Upper lobe of right lung (tissue), 1 donor: Measurements from ENCODE around the gene EFHC1. TPM values are rescaled to one million over a fixed set of nuclear protein-coding genes. Genes with fewer than 3 reads are reported as not detected.

ENCODE experiments used
- ATAC-seq: fragments of 200-7000 bp; cut with Tn5 transposase; one replicate; pipeline ENCODE4 v1.9.1; 2020; ENCODE audit warnings: mild to moderate bottlenecking, moderate library complexity
- DNase-seq: peaks from one replicate; pipeline ENCODE4 v3.0.0-alpha.2; 2020
- H3K27ac ChIP-seq: fragments of 200-600 bp; one replicate; pipeline ENCODE4 v1.8.0; 2022
- H3K27me3 ChIP-seq: fragments of 200-600 bp; one replicate; pipeline ENCODE4 v1.8.0; 2022; ENCODE audit warnings: mild to moderate bottlenecking
- H3K36me3 ChIP-seq: fragments of 200-600 bp; one replicate; pipeline ENCODE4 v1.8.0; 2022
- H3K4me1 ChIP-seq: fragments of 200-600 bp; one replicate; pipeline ENCODE4 v1.8.0; 2022
- H3K4me3 ChIP-seq: fragments of 200-600 bp; one replicate; pipeline ENCODE4 v1.8.0; 2022; ENCODE audit warnings: mild to moderate bottlenecking
- H3K9me3 ChIP-seq: fragments of 200-600 bp; one replicate; pipeline ENCODE4 v1.8.0; 2022
- CTCF ChIP-seq: fragments of 200-600 bp; IDR thresholded peaks from one replicate; pipeline ENCODE4 v1.8.0; 2022; ENCODE audit warnings: antibody characterized with exemption
- intact Hi-C: fragments of 100-400 bp; cut with DNase I; formaldehyde crosslinking; loops from one replicate; pipeline ENCODE4 v1.11.0; 2022
- total RNA-seq: library from RNA; stranded (reverse); fragmentation: NEBNext Ultra II Directional; extraction: Animal tissue kit (Norgen Biotek cat#: 25700); gene quantifications from one replicate; pipeline ENCODE4 v1.2.1, GENCODE V29; 2021
- donor health status: DM: no; HTN: yes; CAD: no; lungs with severe emphysema.

EFHC1 gene
- total RNA-seq, 1 donor from 2014 or later: 16.8 TPM

- no peak for TF ChIP-seq CTCF
- H3K4me3 ChIP-seq: no peak overlapping the region
- intact Hi-C loops: no loop called here
Measured at GRCh38 chr6:52532457-52532856, 112.3 kb downstream of the EFHC1 start.

GRCh38 chr6:52533491-52533890 is 113.3 kb downstream of the EFHC1 start:
- no peak for TF ChIP-seq CTCF
- no peak for DNase-seq
- intact Hi-C loops: no loop called here

More at GRCh38 chr6:52532457-52532856, 112.3 kb downstream of the EFHC1 start:
- H3K9me3 ChIP-seq: no peaks in the 10 kb centered on the region
- H3K4me1 ChIP-seq: peaks cover 11% of the 10 kb centered on the region
- peaks cover 6% of the 10 kb centered on the region for H3K36me3 ChIP-seq
- H3K27me3 ChIP-seq: no peaks in the 10 kb centered on the region
- no peak for ATAC-seq
- no peak for DNase-seq
- no peak overlapping the region for H3K27ac ChIP-seq

GRCh38 chr6:52534363-52534762 is 114.2 kb downstream of the EFHC1 start:
- ATAC-seq: no peak
- DNase-seq: no peak
- peaks cover 21% of the 10 kb centered on the region for H3K4me1 ChIP-seq
- H3K27me3 ChIP-seq: no peaks in the 10 kb centered on the region
- no peak overlapping the region for H3K4me3 ChIP-seq
- H3K9me3 ChIP-seq: no peaks in the 10 kb centered on the region
- no peak overlapping the region for H3K27ac ChIP-seq
- peaks cover 6% of the 10 kb centered on the region for H3K36me3 ChIP-seq
- no peak for TF ChIP-seq CTCF
- intact Hi-C loops: no loop called here

More at GRCh38 chr6:52533491-52533890, 113.3 kb downstream of the EFHC1 start:
- Histone ChIP-seq H3K36me3 (peaks cover 6% of the 10 kb centered on the region), H3K9me3 (no peaks in the 10 kb centered on the region), H3K4me1 (peaks cover 21% of the 10 kb centered on the region), H3K4me3 (no peak overlapping the region), H3K27me3 (no peaks in the 10 kb centered on the region), H3K27ac (no peak overlapping the region)
- no peak for ATAC-seq

- peaks cover 6% of the 10 kb centered on the region for H3K36me3 ChIP-seq
- no peaks in the 10 kb centered on the region for H3K9me3 ChIP-seq
- no peak overlapping the region for H3K27ac ChIP-seq
- peaks cover 21% of the 10 kb centered on the region for H3K4me1 ChIP-seq
- ATAC-seq (no peak), DNase-seq (no peak)
- no peak for TF ChIP-seq CTCF
- no peak overlapping the region for H3K4me3 ChIP-seq
- no peaks in the 10 kb centered on the region for H3K27me3 ChIP-seq
- intact Hi-C loops: no loop called here
Measured at GRCh38 chr6:52534966-52535390, 114.8 kb downstream of the EFHC1 start.

GRCh38 chr6:52535711-52536423 is 115.7 kb downstream of the EFHC1 start:
- no peaks in the 10 kb centered on the region for H3K27me3 ChIP-seq
- H3K36me3 ChIP-seq: peaks cover 6% of the 10 kb centered on the region
- ATAC-seq: no peak
- intact Hi-C loops: no loop called here
- H3K4me3 ChIP-seq: no peak overlapping the region
- peaks cover 21% of the 10 kb centered on the region for H3K4me1 ChIP-seq
- TF ChIP-seq CTCF: no peak
- H3K9me3 ChIP-seq: no peaks in the 10 kb centered on the region
- no peak overlapping the region for H3K27ac ChIP-seq
- no peak for DNase-seq
